Esophagus muscularis mucosa (tissue), 2 donors: ENCODE results near the gene PIK3C2G.

Experiments used
- POLR2A ChIP-seq: fragments of 450-650 bp; IDR thresholded peaks from one replicate; pipeline ENCODE4 v1.6.1; 2017; ENCODE audit warnings: antibody characterized with exemption, moderate library complexity, mild to moderate bottlenecking, low read depth
- POLR2AphosphoS5 ChIP-seq, 2 donors: sonication (generic); formaldehyde crosslinking; IDR thresholded peaks; one replicate each; pipeline ENCODE4 v1.6.1; 2017; ENCODE audit warnings: antibody characterized with exemption in 2 of 2

DNA sequence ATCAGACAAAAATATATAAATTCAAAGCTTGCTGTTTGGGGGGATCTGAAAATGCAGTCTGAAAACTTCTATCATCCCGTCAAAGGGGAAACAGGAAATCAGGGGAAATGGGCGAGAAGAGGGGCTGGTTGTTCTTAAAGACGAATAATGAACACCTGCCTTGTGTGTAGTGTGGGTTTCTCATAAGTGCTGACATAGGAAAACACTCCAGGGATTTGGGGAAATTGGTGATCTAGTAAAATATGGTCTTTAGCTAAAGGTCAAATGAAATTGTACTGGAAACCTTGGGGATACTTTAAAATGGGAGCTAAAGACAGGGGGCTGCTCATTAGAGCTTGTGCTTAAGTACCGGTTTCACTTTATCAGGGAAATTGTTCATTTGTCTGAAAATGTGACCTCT is 39.6 kb upstream of the PIK3C2G start:
- TF ChIP-seq POLR2AphosphoS5 (IDR thresholded peaks at IDR 0.05), result no peak
- TF ChIP-seq POLR2A, result no peak
